T-helper 2 cell treated with Interferon-gamma antibody and Interleukin-4, amounts not matched to agents 5 μg/mL and 100 μg/mL, for 36 hours (primary cell): ENCODE measurements around the gene DIS3L2.
"Not testable (repeated sequence)": the region's sequence is repeated elsewhere in the genome, so short reads cannot be mapped to it uniquely, and the experiment has no call there.

Experiments used
- DNase-seq: peaks from one replicate; pipeline ENCODE4 v3.0.0; 2021; ENCODE audit warnings: low spot score
- H3K27ac Mint-ChIP-seq: one replicate; pipeline ENCODE4 v1.8.0; 2021; ENCODE audit warnings: mild to moderate bottlenecking, mixed read lengths
- H3K27me3 Mint-ChIP-seq: one replicate; pipeline ENCODE4 v1.8.0; 2021; ENCODE audit warnings: low read depth, mixed read lengths
- H3K36me3 Mint-ChIP-seq: one replicate; pipeline ENCODE4 v1.8.0; 2021; ENCODE audit warnings: low read depth, mixed read lengths
- H3K4me1 Mint-ChIP-seq: one replicate; pipeline ENCODE4 v1.8.0; 2021; ENCODE audit warnings: low read depth, mixed read lengths
- H3K4me3 Mint-ChIP-seq: one replicate; pipeline ENCODE4 v1.8.0; 2022; ENCODE audit warnings: mild to moderate bottlenecking, moderate library complexity, mixed read lengths
- H3K9me3 Mint-ChIP-seq: one replicate; pipeline ENCODE4 v1.8.0; 2021; ENCODE audit warnings: mixed read lengths

The DIS3L2 gene

GRCh38 chr2:232336241-232336736, 374.8 kb downstream of the DIS3L2 start:
- no peaks in the 10 kb centered on the region for H3K9me3 Mint-ChIP-seq
- H3K27ac Mint-ChIP-seq, result no peak overlapping the region
- H3K27me3 Mint-ChIP-seq, result no peaks in the 10 kb centered on the region
- no peak for DNase-seq
- no peak overlapping the region for H3K4me3 Mint-ChIP-seq
- H3K4me1 Mint-ChIP-seq, result no peaks in the 10 kb centered on the region
- no peaks in the 10 kb centered on the region for H3K36me3 Mint-ChIP-seq

- Mint-ChIP-seq H3K9me3 (no peaks in the 10 kb centered on the region), H3K4me1 (no peaks in the 10 kb centered on the region), H3K36me3 (no peaks in the 10 kb centered on the region), H3K27ac (no peak overlapping the region), H3K27me3 (no peaks in the 10 kb centered on the region), H3K4me3 (no peak overlapping the region)
- DNase-seq, result no peak
These were observed 375.6 kb downstream of the DIS3L2 start for GRCh38 chr2:232336981-232337720.

DNA sequence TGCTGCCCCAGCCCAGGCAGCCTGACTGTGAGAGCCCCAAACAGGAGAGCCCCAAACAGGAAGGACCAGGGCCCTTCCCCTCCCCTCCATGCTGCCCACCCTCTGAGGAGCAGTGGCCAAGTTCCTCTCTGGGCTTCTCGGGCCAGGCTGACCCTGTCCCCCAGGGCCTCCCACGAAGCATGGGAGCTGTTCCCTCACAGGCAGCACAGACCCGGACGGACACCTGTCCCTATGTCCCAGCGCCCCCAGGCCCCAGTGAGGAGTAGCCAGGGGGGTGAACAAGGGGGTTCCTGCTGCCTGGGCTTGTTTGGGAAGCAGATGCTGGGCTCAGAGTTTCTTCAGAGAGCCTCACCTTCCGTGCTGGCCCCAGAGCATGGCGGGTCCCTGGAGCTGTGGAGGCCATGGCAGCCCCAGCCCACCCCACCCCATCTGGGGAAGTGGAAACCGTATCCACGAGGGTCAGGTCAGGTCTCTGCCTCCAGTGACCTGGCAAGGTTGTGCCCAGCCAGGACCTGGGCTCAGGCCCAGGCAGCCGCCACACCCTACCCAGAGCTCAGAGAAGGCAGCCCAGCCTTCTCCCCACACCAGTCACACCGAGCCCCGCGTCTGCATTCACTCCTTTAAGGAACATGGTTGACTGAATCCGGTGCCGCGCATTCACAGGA, 376.7 kb downstream of the DIS3L2 start:
- not testable (repeated sequence) for H3K9me3 Mint-ChIP-seq, H3K4me3 Mint-ChIP-seq, H3K36me3 Mint-ChIP-seq, H3K27ac Mint-ChIP-seq, DNase-seq, H3K4me1 Mint-ChIP-seq, H3K27me3 Mint-ChIP-seq

- H3K27ac Mint-ChIP-seq, result no peak overlapping the region
- H3K4me1 Mint-ChIP-seq, result no peaks in the 10 kb centered on the region
These were observed 377.2 kb downstream of the DIS3L2 start for GRCh38 chr2:232338759-232339106.

DNA sequence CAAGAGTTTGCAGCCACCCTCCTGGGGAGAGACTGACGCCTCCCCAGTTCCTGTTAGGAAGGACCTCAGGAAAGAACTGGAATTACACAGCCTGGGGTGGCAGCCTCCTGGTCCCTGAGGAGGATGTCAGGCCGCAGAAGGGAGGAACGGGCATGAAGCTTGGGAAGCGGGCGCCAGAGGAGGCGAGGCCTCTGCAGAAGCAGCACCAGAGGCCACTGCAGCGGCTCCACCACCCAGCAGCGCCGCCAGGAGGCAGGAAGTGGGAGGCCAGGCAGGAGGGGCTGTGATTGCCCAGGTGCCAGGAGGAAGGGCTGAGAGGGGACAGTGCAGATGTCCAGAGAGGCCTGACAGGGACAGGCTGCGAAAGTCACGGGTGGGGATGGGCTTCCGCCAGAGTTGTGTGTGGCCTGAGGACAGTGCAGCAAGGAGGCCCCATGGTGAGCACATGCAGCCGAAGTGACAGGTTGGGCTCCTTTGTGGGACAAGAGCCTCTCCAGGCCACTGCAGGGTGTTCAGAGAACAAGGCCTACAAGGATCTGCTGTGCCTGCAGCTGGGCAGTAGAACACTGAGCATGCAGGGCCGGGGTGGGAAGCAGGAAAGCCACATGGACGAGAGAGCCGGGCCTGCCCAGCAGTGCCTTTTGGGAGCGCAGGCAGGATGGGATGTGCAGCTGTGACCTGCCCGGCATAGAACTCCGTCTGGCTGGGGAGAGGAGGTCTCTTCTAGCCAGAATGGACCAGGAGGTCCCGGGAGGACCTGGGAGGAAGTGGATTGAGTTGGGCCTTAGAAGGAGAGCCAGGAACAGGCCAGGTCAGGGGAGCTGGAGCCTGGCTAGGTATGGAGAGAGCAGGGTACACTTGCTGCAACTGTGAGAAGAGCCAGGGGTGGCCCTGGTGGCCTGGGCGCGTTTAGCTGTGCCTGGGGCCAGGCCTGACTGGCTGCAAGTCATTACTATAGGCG, 377.9 kb downstream of the DIS3L2 start:
- Mint-ChIP-seq H3K27ac (no peak overlapping the region), H3K9me3 (no peaks in the 10 kb centered on the region), H3K27me3 (peaks cover 2% of the 10 kb centered on the region), H3K4me1 (no peaks in the 10 kb centered on the region), H3K4me3 (no peak overlapping the region), H3K36me3 (no peaks in the 10 kb centered on the region)
- DNase-seq, result no peak

More at GRCh38 chr2:232338759-232339106, 377.2 kb downstream of the DIS3L2 start:
- H3K36me3 Mint-ChIP-seq, result no peaks in the 10 kb centered on the region
- no peaks in the 10 kb centered on the region for H3K9me3 Mint-ChIP-seq
- H3K27me3 Mint-ChIP-seq, result peaks cover 2% of the 10 kb centered on the region
- H3K4me3 Mint-ChIP-seq, result no peak overlapping the region
- no peak for DNase-seq

DNA sequence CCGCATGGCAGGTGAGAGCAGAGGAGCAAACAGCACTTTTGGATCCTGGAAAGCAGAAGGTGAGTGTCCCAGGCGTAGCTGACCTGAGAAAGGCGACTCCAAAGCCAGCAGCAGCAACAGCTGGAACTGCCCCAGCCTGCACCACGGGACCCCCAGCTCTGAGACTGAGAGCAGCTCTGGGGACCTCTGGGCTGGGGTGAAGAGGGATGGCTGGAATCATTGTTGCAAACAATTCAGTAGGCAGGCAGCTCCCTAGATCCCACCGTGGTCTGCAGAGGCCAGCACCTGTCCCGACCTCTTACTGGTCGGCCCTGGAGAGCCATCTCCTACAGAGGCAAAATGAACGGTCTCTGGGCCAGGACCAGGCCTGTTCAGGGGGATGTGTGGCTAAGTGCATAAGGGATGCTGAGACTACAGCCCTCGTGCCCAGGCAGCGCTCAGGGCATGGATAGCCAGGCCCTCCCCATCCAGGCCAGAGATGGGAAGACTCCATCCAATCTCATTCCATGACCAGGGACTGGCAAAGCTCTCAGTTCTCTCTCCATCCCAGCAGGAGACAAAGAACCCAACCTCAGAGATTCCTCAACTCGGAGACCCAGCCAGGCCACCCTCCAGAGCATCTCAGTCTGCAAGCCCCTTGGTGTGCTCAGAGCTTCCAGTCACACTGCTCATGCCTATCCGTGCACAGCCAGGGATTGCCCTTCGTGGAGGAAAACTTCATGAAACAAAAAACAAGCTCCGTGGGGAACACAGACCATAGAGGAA, 378.8 kb downstream of the DIS3L2 start:
- Mint-ChIP-seq H3K9me3 (no peaks in the 10 kb centered on the region), H3K27ac (no peak overlapping the region), H3K4me1 (no peaks in the 10 kb centered on the region), H3K27me3 (peaks cover 2% of the 10 kb centered on the region), H3K36me3 (no peaks in the 10 kb centered on the region), H3K4me3 (no peak overlapping the region)
- DNase-seq, result no peak

DNA sequence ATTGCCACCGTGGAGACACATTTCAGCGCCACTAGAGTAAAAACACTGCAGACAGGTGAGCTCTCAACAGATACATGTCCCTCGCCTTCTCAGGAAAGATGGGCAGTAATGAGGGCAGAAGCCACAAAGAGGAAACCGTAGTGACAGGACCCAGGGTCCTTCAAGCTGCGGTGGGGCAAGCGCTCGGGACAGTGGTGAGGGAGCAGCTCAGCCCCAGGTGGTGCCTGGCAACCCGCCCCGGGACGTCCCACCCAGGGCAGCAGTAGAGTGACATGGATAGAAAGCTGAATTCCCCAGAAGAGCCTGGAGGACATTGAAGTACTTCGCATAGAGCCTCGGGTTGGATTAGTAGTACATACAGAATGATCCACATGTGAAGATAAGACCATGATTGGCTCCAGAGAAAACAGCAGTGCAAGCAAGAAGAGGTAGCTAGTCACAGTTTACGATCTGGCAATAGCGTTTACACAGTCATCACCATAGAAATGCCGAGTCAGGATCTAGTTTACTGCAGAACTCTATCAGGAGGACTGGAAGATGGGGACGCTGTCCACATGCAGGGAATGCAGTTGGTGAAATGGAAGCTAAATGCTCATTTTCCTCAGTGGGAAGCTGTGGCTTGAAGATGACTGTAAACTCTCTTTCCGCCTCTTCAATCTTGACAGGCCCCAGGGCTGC, 379.7 kb downstream of the DIS3L2 start:
- Mint-ChIP-seq H3K27me3 (peaks cover 2% of the 10 kb centered on the region), H3K27ac (no peak overlapping the region), H3K9me3 (no peaks in the 10 kb centered on the region), H3K4me3 (no peak overlapping the region), H3K36me3 (no peaks in the 10 kb centered on the region), H3K4me1 (no peaks in the 10 kb centered on the region)
- no peak for DNase-seq

DNA sequence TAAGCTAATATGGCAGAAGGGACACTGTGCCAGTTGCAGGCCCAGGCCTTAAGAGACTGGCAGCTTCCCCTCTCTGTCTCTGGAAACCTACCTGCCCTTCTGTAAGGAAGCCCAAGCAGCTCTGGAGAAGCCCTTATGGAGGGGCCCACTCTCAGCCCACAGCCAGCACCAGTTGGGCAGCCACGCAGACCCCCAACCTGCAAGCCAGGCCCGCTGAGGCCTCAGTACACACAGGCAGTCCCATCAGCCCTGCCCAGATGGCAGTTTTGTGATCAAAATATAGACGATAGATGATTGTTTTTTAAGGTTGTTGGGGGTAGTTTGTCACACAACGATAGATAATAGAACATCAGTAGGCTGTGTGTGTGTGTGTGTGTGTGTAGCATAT, 380.2 kb downstream of the DIS3L2 start:
- Mint-ChIP-seq H3K27me3 (peaks cover 2% of the 10 kb centered on the region), H3K36me3 (no peaks in the 10 kb centered on the region), H3K4me3 (no peak overlapping the region), H3K9me3 (no peaks in the 10 kb centered on the region), H3K27ac (no peak overlapping the region), H3K4me1 (no peaks in the 10 kb centered on the region)
- DNase-seq, result no peak

GRCh38 chr2:232342635-232343565, 381.4 kb downstream of the DIS3L2 start:
- H3K9me3 Mint-ChIP-seq, result no peaks in the 10 kb centered on the region
- H3K36me3 Mint-ChIP-seq, result no peaks in the 10 kb centered on the region
- no peak overlapping the region for H3K4me3 Mint-ChIP-seq
- H3K27ac Mint-ChIP-seq, result no peak overlapping the region
- H3K27me3 Mint-ChIP-seq, result peaks cover 2% of the 10 kb centered on the region
- no peaks in the 10 kb centered on the region for H3K4me1 Mint-ChIP-seq
- no peak for DNase-seq

DNA sequence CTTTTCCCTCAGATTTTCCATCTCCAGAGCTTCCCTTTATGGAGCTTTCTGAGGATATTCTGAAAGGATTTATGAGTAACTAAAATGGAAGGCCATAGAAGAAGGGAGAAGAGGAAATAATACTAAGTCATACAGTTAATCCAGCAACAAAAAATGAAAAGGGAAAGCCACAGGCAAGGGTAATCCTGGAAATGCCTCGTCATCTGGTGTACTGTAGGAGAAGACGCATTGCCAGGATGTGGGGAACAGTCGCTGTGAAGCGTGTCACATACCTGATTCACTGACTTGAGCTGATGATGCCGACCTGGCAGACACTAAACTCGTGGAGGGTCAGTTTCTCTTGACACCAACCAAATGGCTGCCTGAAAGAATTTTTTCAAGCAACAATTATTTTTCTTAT, 382.3 kb downstream of the DIS3L2 start:
- H3K36me3 Mint-ChIP-seq, result no peaks in the 10 kb centered on the region
- H3K4me1 Mint-ChIP-seq, result no peaks in the 10 kb centered on the region
- no peak overlapping the region for H3K4me3 Mint-ChIP-seq
- peaks cover 5% of the 10 kb centered on the region for H3K27me3 Mint-ChIP-seq
- no peak overlapping the region for H3K27ac Mint-ChIP-seq
- no peak for DNase-seq
- no peaks in the 10 kb centered on the region for H3K9me3 Mint-ChIP-seq

- H3K4me3 Mint-ChIP-seq, result no peak overlapping the region
- no peaks in the 10 kb centered on the region for H3K36me3 Mint-ChIP-seq
- H3K4me1 Mint-ChIP-seq, result no peaks in the 10 kb centered on the region
- H3K27me3 Mint-ChIP-seq, result peaks cover 8% of the 10 kb centered on the region
- no peak overlapping the region for H3K27ac Mint-ChIP-seq
- no peaks in the 10 kb centered on the region for H3K9me3 Mint-ChIP-seq
- no peak for DNase-seq
These were observed 383.7 kb downstream of the DIS3L2 start for GRCh38 chr2:232345251-232345650.

DNA sequence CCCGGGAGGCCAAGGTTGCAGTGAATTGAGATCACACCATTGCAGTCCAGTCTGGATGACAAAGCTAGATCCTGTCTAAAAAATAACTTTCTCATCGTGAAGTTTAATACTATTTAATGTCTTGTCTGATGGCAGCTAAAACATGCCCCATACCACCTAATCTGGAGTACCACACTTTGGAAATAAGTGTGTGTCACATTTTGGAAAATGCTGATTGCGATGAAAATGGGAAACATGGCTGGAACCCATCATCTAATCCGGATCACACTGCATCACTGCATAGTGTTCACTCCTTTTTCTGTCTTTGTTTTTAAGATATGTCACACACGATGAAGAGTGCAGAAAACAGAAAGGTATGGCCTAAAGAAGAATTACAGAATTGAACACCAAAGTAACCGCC, 385.9 kb downstream of the DIS3L2 start:
- H3K9me3 Mint-ChIP-seq, result no peaks in the 10 kb centered on the region
- no peak overlapping the region for H3K4me3 Mint-ChIP-seq
- H3K4me1 Mint-ChIP-seq, result no peaks in the 10 kb centered on the region
- no peaks in the 10 kb centered on the region for H3K36me3 Mint-ChIP-seq
- no peak for DNase-seq
- H3K27me3 Mint-ChIP-seq, result peaks cover 11% of the 10 kb centered on the region
- no peak overlapping the region for H3K27ac Mint-ChIP-seq
